Forelimb muscle (tissue), 1 donor: Measurements from ENCODE around the gene SRPX. TPM values are rescaled to one million over a fixed set of nuclear protein-coding genes. Genes with fewer than 3 reads are reported as not detected.

ENCODE experiments used
- DNase-seq: peaks from one replicate; pipeline ENCODE4 v3.0.0-alpha.2; 2013; ENCODE audit warnings: low read depth
- polyA plus RNA-seq: library from polyadenylated mRNA; unstranded; fragments of 120-200 nt; gene quantifications from one replicate; pipeline ENCODE4 v1.2.1, GENCODE V29; 2013; ENCODE audit not compliant: insufficient read length

Gene SRPX
- polyA plus RNA-seq, result 26.6 TPM

GRCh38 chrX:38220415-38221390 lies at the start of gene SRPX:
SRPX (minus strand) TSS chrX:38220871; CDS start chrX:38220792, 79 bp downstream.
- DNase-seq, result no peak

- DNase-seq, result no peak
Observed at GRCh38 chrX:38268011-38268410, 47.3 kb upstream of the SRPX start.

GRCh38 chrX:38262715-38263620 lies 42.3 kb upstream of the SRPX start:
- DNase-seq, result no peak

GRCh38 chrX:38260231-38260630 lies 39.6 kb upstream of the SRPX start:
- DNase-seq, result no peak

GRCh38 chrX:38256019-38256418 lies 35.3 kb upstream of the SRPX start:
- no peak for DNase-seq

GRCh38 chrX:38249965-38250364 lies 29.3 kb upstream of the SRPX start:
- no peak for DNase-seq

GRCh38 chrX:38247051-38247450 lies 26.4 kb upstream of the SRPX start:
- DNase-seq, result no peak

GRCh38 chrX:38240541-38240940 lies 19.9 kb upstream of the SRPX start:
- DNase-seq, result no peak

GRCh38 chrX:38236901-38237615 lies 16.4 kb upstream of the SRPX start:
- DNase-seq, result no peak

GRCh38 chrX:38233891-38234667 lies 13.4 kb upstream of the SRPX start:
- DNase-seq, result peak; percentile 68

- no peak for DNase-seq
Observed at GRCh38 chrX:38232079-38232686, 11.5 kb upstream of the SRPX start.

- no peak for DNase-seq
Observed at GRCh38 chrX:38225093-38225492, 4.4 kb upstream of the SRPX start.

GRCh38 chrX:38224160-38224559 lies 3.5 kb upstream of the SRPX start:
- no peak for DNase-seq

GRCh38 chrX:38221391-38221929 lies 789 bp upstream of the SRPX start:
- DNase-seq, result no peak

- no peak for DNase-seq
Observed at GRCh38 chrX:38220024-38220414, 652 bp downstream of the SRPX start.

GRCh38 chrX:38216642-38217041 lies 4.0 kb downstream of the SRPX start:
- DNase-seq, result no peak

- no peak for DNase-seq
Observed at GRCh38 chrX:38214551-38215531, 5.8 kb downstream of the SRPX start.

GRCh38 chrX:38214044-38214443 lies 6.6 kb downstream of the SRPX start:
- DNase-seq, result no peak
